ENCODE measurements around the gene DMD. TPM values are rescaled to one million over a fixed set of nuclear protein-coding genes. Genes with fewer than 3 reads are reported as not detected.

Gene DMD
- total RNA-seq, 2 experiments from 2014 or later = 0.20 to 0.47 TPM

DNA sequence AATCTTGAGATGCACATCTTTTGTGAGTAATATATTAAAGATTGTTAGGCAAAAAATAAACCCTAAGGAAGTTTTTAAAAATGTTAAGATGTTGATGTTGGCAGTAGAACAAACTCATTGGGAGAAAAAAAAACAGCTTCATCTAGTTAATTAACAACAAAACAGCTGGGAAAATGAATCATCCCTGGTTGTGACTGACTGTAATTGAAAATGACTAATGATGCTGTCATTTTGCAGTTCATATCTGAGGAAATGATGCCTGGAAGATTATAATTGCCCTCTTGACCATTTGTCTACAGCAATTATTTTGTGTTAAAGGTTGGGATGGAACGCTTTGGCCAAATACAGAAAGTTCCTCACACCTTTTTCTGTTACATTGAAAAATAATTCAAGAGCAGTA is 1379.1 kb downstream of the DMD start:
- Mint-ChIP-seq H3K4me1 (ENCODE audit: low read depth) (no peaks in the 10 kb centered on the region), H3K36me3 (ENCODE audit: low read depth) (no peaks in the 10 kb centered on the region), H3K9me3 (no peaks in the 10 kb centered on the region), H3K27me3 (no peaks in the 10 kb centered on the region), H3K4me3 (no peak overlapping the region), H3K27ac (no peak overlapping the region)
- ChIA-PET POLR2A (no interaction called here), CTCF (no interaction called here)
- DNase-seq = no peak
- intact Hi-C loops (cut with DNase I, micrococcal nuclease) = no loop called here
- H3K9me3 ChIP-seq (ENCODE audit: control insufficient read depth in 1 of 2, insufficient read depth in 1 of 2, low read length in 2 of 2) = no peaks in the 10 kb centered on the region
- H3K4me1 ChIP-seq (ENCODE audit: insufficient read depth, low read length) = no peaks in the 10 kb centered on the region
- no peak overlapping the region for H3K27ac ChIP-seq (ENCODE audit: low read depth in 1 of 2, low read length in 2 of 2)
- no peaks in the 10 kb centered on the region for H3K36me3 ChIP-seq (ENCODE audit: insufficient read depth, low read length)
- no peak for ATAC-seq (ENCODE audit: poor library complexity)
- no peak overlapping the region for H3K4me3 ChIP-seq (ENCODE audit: low read length)
- H3K27me3 ChIP-seq (ENCODE audit: control insufficient read depth in 1 of 2, insufficient read depth in 2 of 2, low read length in 2 of 2) = no peaks in the 10 kb centered on the region
- TF ChIP-seq, protein P1, sequence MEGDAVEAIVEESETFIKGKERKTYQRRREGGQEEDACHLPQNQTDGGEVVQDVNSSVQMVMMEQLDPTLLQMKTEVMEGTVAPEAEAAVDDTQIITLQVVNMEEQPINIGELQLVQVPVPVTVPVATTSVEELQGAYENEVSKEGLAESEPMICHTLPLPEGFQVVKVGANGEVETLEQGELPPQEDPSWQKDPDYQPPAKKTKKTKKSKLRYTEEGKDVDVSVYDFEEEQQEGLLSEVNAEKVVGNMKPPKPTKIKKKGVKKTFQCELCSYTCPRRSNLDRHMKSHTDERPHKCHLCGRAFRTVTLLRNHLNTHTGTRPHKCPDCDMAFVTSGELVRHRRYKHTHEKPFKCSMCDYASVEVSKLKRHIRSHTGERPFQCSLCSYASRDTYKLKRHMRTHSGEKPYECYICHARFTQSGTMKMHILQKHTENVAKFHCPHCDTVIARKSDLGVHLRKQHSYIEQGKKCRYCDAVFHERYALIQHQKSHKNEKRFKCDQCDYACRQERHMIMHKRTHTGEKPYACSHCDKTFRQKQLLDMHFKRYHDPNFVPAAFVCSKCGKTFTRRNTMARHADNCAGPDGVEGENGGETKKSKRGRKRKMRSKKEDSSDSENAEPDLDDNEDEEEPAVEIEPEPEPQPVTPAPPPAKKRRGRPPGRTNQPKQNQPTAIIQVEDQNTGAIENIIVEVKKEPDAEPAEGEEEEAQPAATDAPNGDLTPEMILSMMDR (IDR thresholded peaks at IDR 0.05) = no peak

GRCh38 chrX:31820430-31821210 is 1390.7 kb downstream of the DMD start:
- H3K4me3 ChIP-seq (ENCODE audit: low read length) = no peak overlapping the region
- Mint-ChIP-seq H3K27me3 (no peaks in the 10 kb centered on the region), H3K9me3 (no peaks in the 10 kb centered on the region), H3K4me1 (ENCODE audit: low read depth) (no peaks in the 10 kb centered on the region), H3K4me3 (no peak overlapping the region), H3K36me3 (ENCODE audit: low read depth) (no peaks in the 10 kb centered on the region), H3K27ac (no peak overlapping the region)
- CTCF ChIA-PET = no interaction called here
- ATAC-seq (ENCODE audit: poor library complexity) (no peak), DNase-seq (no peak)
- no peak overlapping the region for H3K27ac ChIP-seq (ENCODE audit: low read depth in 1 of 2, low read length in 2 of 2)
- TF ChIP-seq, protein P1 (IDR thresholded peaks at IDR 0.05) = no peak
- H3K9me3 ChIP-seq (ENCODE audit: control insufficient read depth in 1 of 2, insufficient read depth in 1 of 2, low read length in 2 of 2) = no peaks in the 10 kb centered on the region
- POLR2A ChIA-PET = no interaction called here
- no peaks in the 10 kb centered on the region for H3K36me3 ChIP-seq (ENCODE audit: insufficient read depth, low read length)
- H3K27me3 ChIP-seq (ENCODE audit: control insufficient read depth in 1 of 2, insufficient read depth in 2 of 2, low read length in 2 of 2) = no peaks in the 10 kb centered on the region
- intact Hi-C loops (cut with DNase I, micrococcal nuclease) = no loop called here
- H3K4me1 ChIP-seq (ENCODE audit: insufficient read depth, low read length) = no peaks in the 10 kb centered on the region

DNA sequence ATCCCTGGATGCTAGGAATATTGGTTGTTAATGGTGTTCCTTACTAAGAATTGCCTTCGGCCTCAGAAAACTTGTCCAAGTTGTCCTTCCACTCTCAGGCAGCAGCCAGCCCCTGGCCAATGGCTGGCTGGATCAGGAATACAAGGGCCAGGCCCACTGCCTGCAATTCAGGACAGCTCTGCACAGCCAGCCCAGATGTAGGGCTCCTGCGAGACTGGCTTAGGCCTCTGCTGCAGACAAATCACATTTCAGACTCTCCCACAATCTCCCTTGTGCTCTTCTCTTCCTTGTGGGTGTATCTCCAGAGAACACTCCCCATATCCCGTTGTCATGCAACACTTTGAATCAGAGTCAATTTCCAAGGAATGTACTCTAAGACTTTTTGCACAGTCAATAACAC is 1391.9 kb downstream of the DMD start:
- Histone ChIP-seq H3K27ac (ENCODE audit: low read depth in 1 of 2, low read length in 2 of 2) (no peak overlapping the region), H3K4me1 (ENCODE audit: insufficient read depth, low read length) (no peaks in the 10 kb centered on the region), H3K9me3 (ENCODE audit: control insufficient read depth in 1 of 2, insufficient read depth in 1 of 2, low read length in 2 of 2) (no peaks in the 10 kb centered on the region), H3K36me3 (ENCODE audit: insufficient read depth, low read length) (no peaks in the 10 kb centered on the region), H3K27me3 (ENCODE audit: control insufficient read depth in 1 of 2, insufficient read depth in 2 of 2, low read length in 2 of 2) (no peaks in the 10 kb centered on the region), H3K4me3 (ENCODE audit: low read length) (no peak overlapping the region)
- TF ChIP-seq, protein P1 (IDR thresholded peaks at IDR 0.05) = no peak
- DNase-seq = no peak
- POLR2A ChIA-PET = no interaction called here
- Mint-ChIP-seq H3K4me3 (no peak overlapping the region), H3K27ac (no peak overlapping the region), H3K27me3 (no peaks in the 10 kb centered on the region), H3K4me1 (ENCODE audit: low read depth) (no peaks in the 10 kb centered on the region), H3K9me3 (no peaks in the 10 kb centered on the region), H3K36me3 (ENCODE audit: low read depth) (no peaks in the 10 kb centered on the region)
- intact Hi-C loops (cut with DNase I, micrococcal nuclease) = no loop called here
- no peak for ATAC-seq (ENCODE audit: poor library complexity)
- CTCF ChIA-PET = no interaction called here

Measured in CD4-positive, alpha-beta T cell (primary cell).